Liver (tissue), 9 donors: ENCODE data around the gene CLK4. TPM values are rescaled to one million over a fixed set of nuclear protein-coding genes. Genes with fewer than 3 reads are reported as not detected.

Experiments
- DNase-seq: peaks from one replicate; pipeline ENCODE4 v3.0.0-alpha.2; 2017; ENCODE audit warnings: low spot score
- H3K27ac ChIP-seq, 2 donors: one replicate each; pipeline ENCODE4 v1.7.0; 2013; ENCODE audit warnings: inconsistent platforms in 2 of 2, low read length in 2 of 2, control low read depth in 1 of 2, low read depth in 1 of 2, mild to moderate bottlenecking in 1 of 2
- H3K27me3 ChIP-seq, 4 donors: one replicate each; pipeline versions ENCODE4 v1.6.1 to v1.7.0; 2013; ENCODE audit warnings: low read length in 3 of 4, inconsistent platforms in 1 of 4, mild to moderate bottlenecking in 1 of 4, moderate library complexity in 1 of 4; ENCODE audit not compliant: control insufficient read depth in 4 of 4, insufficient read depth in 4 of 4
- H3K36me3 ChIP-seq, 4 donors: one replicate each; pipeline versions ENCODE4 v1.6.1 to v1.7.0; 2013; ENCODE audit warnings: low read length in 3 of 4, mild to moderate bottlenecking in 3 of 4, low read depth in 1 of 4, moderate library complexity in 1 of 4; ENCODE audit not compliant: control insufficient read depth in 4 of 4, insufficient read depth in 3 of 4
- H3K4me1 ChIP-seq, 4 donors: one replicate each; pipeline versions ENCODE4 v1.6.1 to v1.7.0; 2013; ENCODE audit warnings: low read length in 3 of 4, mild to moderate bottlenecking in 3 of 4, moderate library complexity in 1 of 4; ENCODE audit not compliant: control insufficient read depth in 4 of 4, insufficient read depth in 4 of 4
- H3K4me3 ChIP-seq, 3 donors: one replicate each; pipeline versions ENCODE4 v1.6.1 to v1.7.0; 2013; ENCODE audit warnings: low read length in 3 of 3, control low read depth in 1 of 3, low read depth in 1 of 3, mild to moderate bottlenecking in 1 of 3
- H3K9ac ChIP-seq, 2 donors: one replicate each; pipeline ENCODE4 v1.7.0; 2013; ENCODE audit warnings: low read length in 2 of 2, mild to moderate bottlenecking in 2 of 2, moderate library complexity in 2 of 2, control low read depth in 1 of 2, low read depth in 1 of 2
- H3K9me3 ChIP-seq, 4 donors: one replicate each; pipeline versions ENCODE4 v1.6.1 to v1.7.0; 2013; ENCODE audit warnings: low read length in 3 of 4; ENCODE audit not compliant: control insufficient read depth in 4 of 4
- FOXA1 ChIP-seq: IDR thresholded peaks from 2 replicates; pipeline ENCODE4 v1.6.1; 2016; ENCODE audit warnings: antibody characterized with exemption
- FOXA2 ChIP-seq: IDR thresholded peaks from 2 replicates; pipeline ENCODE4 v1.6.1; 2016; ENCODE audit warnings: antibody characterized with exemption
- GABPA ChIP-seq, 2 donors: IDR thresholded peaks in 1 of 2; conservative IDR thresholded peaks in 1 of 2; 2 replicates each; pipeline ENCODE4 v1.6.1; 2016; ENCODE audit warnings: antibody characterized with exemption in 2 of 2, mild to moderate bottlenecking in 1 of 2, moderate library complexity in 1 of 2
- HNF4A ChIP-seq, 2 donors: conservative IDR thresholded peaks; 2 replicates each; pipeline ENCODE4 v1.6.1; 2016; ENCODE audit warnings: antibody characterized with exemption in 2 of 2, mild to moderate bottlenecking in 2 of 2
- HNF4G ChIP-seq: IDR thresholded peaks from 2 replicates; pipeline ENCODE4 v1.6.1; 2016; ENCODE audit warnings: antibody characterized with exemption
- JUND ChIP-seq, 2 donors: IDR thresholded peaks; 2 replicates each; pipeline ENCODE4 v1.6.1; 2016; ENCODE audit warnings: antibody characterized with exemption in 2 of 2
- RAD21 ChIP-seq, 2 donors: IDR thresholded peaks; 2 replicates each; pipeline ENCODE4 v1.6.1; 2016; ENCODE audit warnings: antibody characterized with exemption in 2 of 2, mild to moderate bottlenecking in 2 of 2
- RXRA ChIP-seq, 2 donors: IDR thresholded peaks; 2 replicates each; pipeline ENCODE4 v1.6.1; 2017 to 2018; ENCODE audit warnings: antibody characterized with exemption in 2 of 2, mild to moderate bottlenecking in 1 of 2
- SP1 ChIP-seq: IDR thresholded peaks from 2 replicates; pipeline ENCODE4 v1.6.1; 2018; ENCODE audit warnings: antibody characterized with exemption, mild to moderate bottlenecking
- TAF1 ChIP-seq: conservative IDR thresholded peaks from 2 replicates; pipeline ENCODE4 v1.6.1; 2016; ENCODE audit warnings: antibody characterized with exemption, mild to moderate bottlenecking
- YY1 ChIP-seq: IDR thresholded peaks from 2 replicates; pipeline ENCODE4 v1.6.1; 2016; ENCODE audit warnings: antibody characterized with exemption, mild to moderate bottlenecking
- ZBTB33 ChIP-seq: IDR thresholded peaks from 2 replicates; pipeline ENCODE4 v1.6.1; 2016; ENCODE audit warnings: antibody characterized with exemption
- WGBS: extraction: QIAGEN DNeasy Blood & Tissue Kit; methylation state at CpG from one replicate; pipeline ENCODE4 v1.1.7; 2013; 5-methylcytosine and 5-hydroxymethylcytosine counted together
- polyA plus RNA-seq, 2 donors: library from polyadenylated mRNA; stranded (reverse) in 1 of 2; unstranded in 1 of 2; fragments of 200-250 nt in 1 of 2; fragments of >200 nt in 1 of 2; fragmentation: Nextera tagmentation in 1 of 2; extraction: Ambion mirVana in 1 of 2; gene quantifications; one replicate each; pipeline versions ENCODE4 v1.2.1 to v1.2.3, GENCODE V29; 2013 to 2015
- total RNA-seq, 2 donors: library from RNA; depleted of rRNA; stranded (reverse); fragments of >200 nt; gene quantifications; one replicate each; pipeline ENCODE4 v1.2.3, GENCODE V29; 2014
- TF ChIP-seq, protein P1 (sequence below): IDR thresholded peaks from 2 replicates; pipeline ENCODE4 v1.6.1; 2016; ENCODE audit warnings: antibody characterized with exemption
- TF ChIP-seq, protein P2 (sequence below): IDR thresholded peaks from 2 replicates; pipeline ENCODE4 v1.6.1; 2016; ENCODE audit warnings: antibody characterized with exemption
- TF ChIP-seq, protein P3 (sequence below): fragments of 150-350 bp; IDR thresholded peaks from 2 replicates; pipeline ENCODE4 v1.5.1; 2017; ENCODE audit warnings: improper control_type of control experiment, low read depth, low read length; ENCODE audit not compliant: missing input control
- donor health status: healthy.
- donor health status: healthy.
- donor health status: healthy.
- donor health status: healthy.
- donor health status: healthy.

The CLK4 gene
- total and polyA plus RNA-seq, 4 donors = 5.0 to 28.2 (median 21.9) TPM

DNA sequence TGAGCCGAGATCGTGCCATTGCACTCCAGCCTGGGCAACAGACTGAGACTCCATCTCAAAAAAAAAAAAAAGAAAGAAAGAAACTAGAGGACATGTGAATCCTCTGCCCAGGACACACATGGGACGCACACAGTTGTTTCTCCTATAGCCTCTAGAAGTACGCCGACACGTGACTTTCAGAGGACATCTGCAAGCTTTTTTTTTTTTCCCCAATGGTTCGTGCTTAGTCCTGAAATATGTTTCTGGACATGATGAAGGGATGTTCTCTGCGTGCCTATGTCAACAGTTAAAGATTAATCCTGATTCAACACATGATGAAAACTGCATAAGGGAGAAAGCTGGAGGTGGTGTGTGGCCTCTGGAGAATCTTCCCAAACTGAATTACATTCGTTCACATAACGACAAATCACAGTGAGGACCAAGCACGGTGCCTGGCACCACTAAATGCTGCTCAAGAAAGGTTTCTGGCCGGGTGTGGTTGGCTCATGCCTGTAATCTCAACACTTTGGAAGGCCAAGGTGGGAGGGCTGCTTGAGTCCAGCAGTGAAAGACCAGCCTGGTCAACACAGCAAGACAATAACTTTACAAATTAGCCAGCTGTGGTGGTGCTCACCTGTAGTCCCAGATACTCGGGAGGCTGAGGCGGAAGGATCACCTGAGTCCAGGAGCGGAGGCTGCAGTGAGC, 46.4 kb downstream of the CLK4 start:
- 73% methylated on average over 15 of the region's 15 CpGs for WGBS
- TF ChIP-seq FOXA2 = no peak
- TF ChIP-seq RXRA (IDR thresholded peaks at IDR 0.05) = no peak
- no peak for TF ChIP-seq SP1
- TF ChIP-seq, protein P1, sequence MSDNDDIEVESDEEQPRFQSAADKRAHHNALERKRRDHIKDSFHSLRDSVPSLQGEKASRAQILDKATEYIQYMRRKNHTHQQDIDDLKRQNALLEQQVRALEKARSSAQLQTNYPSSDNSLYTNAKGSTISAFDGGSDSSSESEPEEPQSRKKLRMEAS = no peak
- no peak for TF ChIP-seq GABPA (IDR thresholded peaks at IDR 0.05 in 1 of 2, conservative IDR thresholded peaks at IDR 0.05 in 1 of 2)
- no peak for TF ChIP-seq HNF4A (conservative IDR thresholded peaks at IDR 0.05)
- no peak for TF ChIP-seq ZBTB33
- TF ChIP-seq, protein P2, sequence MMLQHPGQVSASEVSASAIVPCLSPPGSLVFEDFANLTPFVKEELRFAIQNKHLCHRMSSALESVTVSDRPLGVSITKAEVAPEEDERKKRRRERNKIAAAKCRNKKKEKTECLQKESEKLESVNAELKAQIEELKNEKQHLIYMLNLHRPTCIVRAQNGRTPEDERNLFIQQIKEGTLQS = no peak
- no peak for TF ChIP-seq RAD21 (IDR thresholded peaks at IDR 0.05)
- no peaks in the 10 kb centered on the region for H3K4me1 ChIP-seq
- H3K36me3 ChIP-seq = no peaks in the 10 kb centered on the region
- H3K27ac ChIP-seq = no peak overlapping the region
- H3K4me3 ChIP-seq = no peak overlapping the region
- H3K27me3 ChIP-seq = peaks cover 0 to 9% (median 1%) of the 10 kb centered on the region in 4 donors
- H3K9ac ChIP-seq = no peak overlapping the region
- H3K9me3 ChIP-seq = peaks cover 0 to under 1% (median 0%) of the 10 kb centered on the region in 4 donors
- no peak for DNase-seq

DNA sequence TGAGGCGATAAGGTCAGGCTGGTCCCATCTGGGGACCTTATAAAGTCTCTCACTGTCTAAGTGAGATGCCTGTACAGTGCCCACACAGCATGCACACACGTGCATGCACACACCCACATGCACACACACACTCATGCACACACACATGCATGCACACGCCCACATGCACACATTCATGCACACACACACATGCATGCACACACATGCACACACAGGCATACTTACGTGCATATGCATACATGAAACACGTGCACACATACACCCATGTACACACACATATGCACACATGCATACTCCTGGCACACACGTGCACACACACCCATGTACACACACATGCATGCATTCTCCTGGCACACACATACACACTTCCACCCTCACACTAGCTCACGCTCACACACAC, 48.9 kb downstream of the CLK4 start:
- Histone ChIP-seq H3K4me1 (no peaks in the 10 kb centered on the region), H3K27me3 (peaks cover 0 to 9% (median 1%) of the 10 kb centered on the region in 4 donors), H3K36me3 (peaks cover 0 to 2% (median 0%) of the 10 kb centered on the region in 4 donors), H3K9me3 (no peaks in the 10 kb centered on the region), H3K9ac (no peak overlapping the region), H3K27ac (no peak overlapping the region), H3K4me3 (no peak overlapping the region)
- TF ChIP-seq JUND (IDR thresholded peaks at IDR 0.05) (no peak), TAF1 (no peak), FOXA2 (no peak), YY1 (no peak), HNF4G (no peak), FOXA1 (no peak), RAD21 (IDR thresholded peaks at IDR 0.05) (no peak), HNF4A (conservative IDR thresholded peaks at IDR 0.05) (no peak)
- TF ChIP-seq, protein P2 = no peak
- TF ChIP-seq, protein P3, sequence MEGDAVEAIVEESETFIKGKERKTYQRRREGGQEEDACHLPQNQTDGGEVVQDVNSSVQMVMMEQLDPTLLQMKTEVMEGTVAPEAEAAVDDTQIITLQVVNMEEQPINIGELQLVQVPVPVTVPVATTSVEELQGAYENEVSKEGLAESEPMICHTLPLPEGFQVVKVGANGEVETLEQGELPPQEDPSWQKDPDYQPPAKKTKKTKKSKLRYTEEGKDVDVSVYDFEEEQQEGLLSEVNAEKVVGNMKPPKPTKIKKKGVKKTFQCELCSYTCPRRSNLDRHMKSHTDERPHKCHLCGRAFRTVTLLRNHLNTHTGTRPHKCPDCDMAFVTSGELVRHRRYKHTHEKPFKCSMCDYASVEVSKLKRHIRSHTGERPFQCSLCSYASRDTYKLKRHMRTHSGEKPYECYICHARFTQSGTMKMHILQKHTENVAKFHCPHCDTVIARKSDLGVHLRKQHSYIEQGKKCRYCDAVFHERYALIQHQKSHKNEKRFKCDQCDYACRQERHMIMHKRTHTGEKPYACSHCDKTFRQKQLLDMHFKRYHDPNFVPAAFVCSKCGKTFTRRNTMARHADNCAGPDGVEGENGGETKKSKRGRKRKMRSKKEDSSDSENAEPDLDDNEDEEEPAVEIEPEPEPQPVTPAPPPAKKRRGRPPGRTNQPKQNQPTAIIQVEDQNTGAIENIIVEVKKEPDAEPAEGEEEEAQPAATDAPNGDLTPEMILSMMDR = no peak
- TF ChIP-seq, protein P1 = no peak
- DNase-seq = no peak
- WGBS = 82% methylated on average over 7 of the region's 7 CpGs
